Pons (tissue), 1 donor: ENCODE measurements around the gene PIAS2.
"Not testable (repeated sequence)": the region's sequence is repeated elsewhere in the genome, so short reads cannot be mapped to it uniquely, and the experiment has no call there.

Source experiments
- DNase-seq: peaks from one replicate; pipeline ENCODE4 v3.0.0-alpha.2; 2016; ENCODE audit warnings: low spot score

The PIAS2 gene

DNA sequence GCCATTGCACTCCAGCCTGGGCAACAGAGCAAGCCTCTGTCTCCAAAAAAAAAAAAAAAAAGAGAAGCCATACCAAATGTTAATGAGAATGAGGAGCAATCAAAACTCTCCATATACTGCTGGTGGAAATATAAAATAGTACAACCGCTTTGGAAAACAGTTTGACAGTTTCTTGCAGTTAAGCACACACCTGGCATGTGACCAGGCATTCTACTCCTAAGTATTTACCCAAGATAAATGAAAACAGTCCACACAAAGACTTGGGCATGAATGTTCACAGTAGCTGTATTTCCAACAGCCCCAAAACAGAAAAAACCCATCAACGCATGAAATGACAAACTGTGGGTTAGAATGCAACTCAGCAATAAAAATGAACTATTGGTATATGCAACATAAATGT is 84.5 kb downstream of the PIAS2 start:
- DNase-seq, result no peak

DNA sequence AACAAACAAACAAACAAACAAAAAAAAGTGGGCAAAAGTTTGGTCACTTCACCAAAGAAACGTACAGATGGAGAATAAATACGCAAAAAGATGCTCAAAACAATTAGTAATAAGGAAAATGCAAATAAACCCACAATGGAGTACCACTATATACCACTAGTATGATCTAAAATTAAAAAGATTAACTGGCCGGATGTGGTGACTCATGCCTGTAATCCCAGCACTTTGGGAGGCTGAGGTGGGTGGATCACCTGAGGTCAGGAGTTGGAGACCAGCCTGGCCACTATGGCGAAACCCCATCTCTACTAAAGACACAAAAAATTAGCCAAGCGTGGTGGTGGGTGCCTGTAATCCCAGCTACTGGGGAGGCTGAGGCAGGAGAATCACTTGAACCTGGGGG is 84.9 kb downstream of the PIAS2 start:
- not testable (repeated sequence) for DNase-seq

DNA sequence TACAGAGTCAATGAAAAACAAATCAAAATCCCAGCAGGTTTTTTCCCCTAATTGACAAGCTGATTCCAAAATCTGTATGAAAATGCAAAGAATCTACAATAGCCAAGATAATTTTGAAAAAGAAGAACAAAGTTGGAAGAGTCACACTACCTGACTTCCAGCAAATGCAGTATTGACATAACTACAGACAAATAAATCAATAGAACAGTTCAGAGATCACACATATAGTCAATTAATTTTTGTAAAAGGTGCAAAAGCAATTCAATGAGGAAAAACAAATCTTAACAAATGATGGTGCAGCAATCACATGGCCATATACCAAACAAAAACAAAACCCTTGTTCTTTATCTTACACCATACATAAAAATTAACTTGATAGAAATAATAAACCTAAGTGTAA is 85.9 kb downstream of the PIAS2 start:
- no peak for DNase-seq

DNA sequence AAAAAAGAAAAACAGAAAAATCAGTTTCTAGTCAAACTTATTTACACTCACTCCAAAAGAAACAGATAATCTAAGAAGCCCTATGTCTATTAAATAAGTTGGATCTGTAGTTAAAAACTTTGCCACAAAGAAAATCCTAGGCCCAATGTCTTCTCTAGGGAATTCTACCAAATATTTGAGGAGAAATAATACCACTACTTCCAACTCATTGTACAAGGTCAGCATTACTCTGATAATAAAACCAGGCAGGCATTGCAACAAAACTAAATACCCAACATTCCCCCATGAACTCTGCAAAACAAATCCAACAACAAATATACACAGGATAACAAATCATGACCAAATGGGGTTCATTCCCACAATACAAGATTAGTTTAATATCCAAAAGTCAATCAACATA is 86.7 kb downstream of the PIAS2 start:
- no peak for DNase-seq

GRCh38 chr18:46829947-46830346 is 87.4 kb downstream of the PIAS2 start:
- no peak for DNase-seq

- DNase-seq, result no peak
Measured at GRCh38 chr18:46829531-46829930, 87.8 kb downstream of the PIAS2 start.

GRCh38 chr18:46821856-46822711 is 95.2 kb downstream of the PIAS2 start:
- no peak for DNase-seq

- no peak for DNase-seq
Measured at GRCh38 chr18:46820863-46821262, 96.4 kb downstream of the PIAS2 start.

GRCh38 chr18:46815661-46816060 is 101.6 kb downstream of the PIAS2 start:
- no peak for DNase-seq

- DNase-seq, result no peak
Measured at GRCh38 chr18:46814399-46814798, 102.9 kb downstream of the PIAS2 start.

- DNase-seq, result no peak
Measured at GRCh38 chr18:46812311-46812710, 105.0 kb downstream of the PIAS2 start.

GRCh38 chr18:46810481-46811000 is 106.8 kb downstream of the PIAS2 start:
- DNase-seq, result no peak

DNA sequence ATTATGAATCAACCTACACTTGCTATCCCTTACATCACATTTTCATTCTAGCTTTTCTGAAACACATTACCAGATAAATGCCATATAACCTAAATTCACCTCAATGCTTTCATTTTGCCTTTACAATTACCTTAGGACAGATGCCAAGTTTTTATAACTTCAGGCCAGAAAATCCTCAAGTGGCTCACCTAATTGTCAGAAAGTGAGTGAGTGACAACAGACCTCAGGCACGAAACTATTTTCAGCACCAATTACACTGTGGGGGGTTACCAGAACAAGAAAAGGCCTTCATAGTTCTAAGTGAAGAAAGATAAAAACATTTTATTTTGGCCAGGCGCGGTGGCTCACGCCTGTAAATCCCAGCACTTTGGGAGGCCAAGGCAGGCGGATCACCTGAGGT is 108.2 kb downstream of the PIAS2 start:
- no peak for DNase-seq

- DNase-seq, result not testable (repeated sequence)
Measured at GRCh38 chr18:46795945-46796344, 121.4 kb downstream of the PIAS2 start.

DNA sequence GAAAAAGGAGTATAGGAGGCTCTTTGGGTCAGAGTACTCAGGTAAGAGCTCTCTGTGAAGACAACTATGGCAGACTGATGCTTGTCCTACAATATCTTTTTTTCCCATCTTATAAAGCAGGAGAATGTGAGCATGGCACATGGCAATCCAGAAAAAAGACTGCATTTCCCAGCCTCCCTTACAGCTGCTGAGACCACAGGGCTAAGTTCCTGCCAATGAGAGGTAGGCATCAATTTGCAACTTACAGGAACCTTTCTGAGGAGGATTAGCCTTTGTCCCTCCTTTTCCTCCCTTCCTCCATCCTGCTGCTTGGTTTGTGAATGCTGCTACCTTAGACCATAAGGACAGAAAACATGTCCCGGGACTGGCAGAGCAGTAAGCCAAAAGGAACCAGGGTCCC is 122.7 kb downstream of the PIAS2 start:
- no peak for DNase-seq

DNA sequence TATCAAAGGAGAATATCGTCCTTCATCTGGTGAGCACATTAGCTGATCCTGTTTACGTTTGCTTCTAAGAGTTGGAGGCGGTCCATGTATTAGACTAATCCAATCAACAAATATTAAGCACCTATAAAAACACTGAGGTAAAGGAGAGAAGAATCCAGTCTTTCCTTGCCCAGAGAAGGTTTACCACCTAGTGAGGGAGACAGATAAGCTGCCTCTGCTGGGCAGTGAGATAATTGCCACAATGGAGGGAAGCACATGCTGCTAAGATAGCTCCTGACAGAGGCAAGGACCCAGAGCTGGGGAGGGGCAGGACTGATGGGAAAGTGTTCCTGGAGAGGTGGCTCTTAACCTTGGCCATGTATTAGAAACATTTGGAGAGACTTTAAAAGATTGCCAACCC is 123.7 kb downstream of the PIAS2 start:
- DNase-seq, result no peak

- DNase-seq, result no peak
Measured at GRCh38 chr18:46789088-46789487, 128.2 kb downstream of the PIAS2 start.

DNA sequence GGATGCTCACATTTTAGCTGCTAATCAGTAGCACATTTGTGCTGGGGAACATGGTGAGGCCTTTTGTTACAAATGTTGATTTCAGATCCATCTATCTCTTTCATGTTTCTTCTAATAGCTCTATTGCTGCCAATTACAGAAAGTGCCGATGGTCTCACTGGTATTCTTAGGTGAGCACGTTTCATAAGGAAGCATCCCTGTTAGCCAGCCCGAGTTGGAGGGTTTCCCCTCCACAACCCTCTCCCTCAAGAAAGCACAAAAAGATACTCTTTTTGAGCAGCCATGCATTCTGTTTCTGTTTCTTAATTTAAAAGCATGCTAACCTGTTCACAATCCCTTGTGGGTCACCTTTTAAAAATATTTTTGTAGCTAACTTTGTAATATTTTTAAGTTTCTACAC is 129.6 kb downstream of the PIAS2 start:
- no peak for DNase-seq

DNA sequence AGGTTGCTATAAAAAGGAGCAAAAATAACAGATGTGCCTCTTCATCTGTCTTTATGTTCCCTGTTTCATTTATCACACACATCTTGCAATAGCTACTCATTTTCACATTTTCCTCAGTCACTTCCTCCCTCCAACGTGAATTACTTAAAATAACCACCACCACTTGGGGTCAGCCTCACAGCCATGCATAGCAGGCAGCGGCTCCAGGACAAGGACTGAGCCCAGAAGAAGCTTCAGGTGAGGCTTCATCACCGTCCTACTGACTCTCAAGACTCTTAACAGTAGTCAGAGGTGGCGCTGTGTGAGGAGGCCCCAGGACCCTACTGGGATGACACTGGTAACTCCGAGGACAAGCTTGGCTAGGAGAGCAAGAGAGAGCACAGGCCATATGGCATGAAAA is 144.9 kb downstream of the PIAS2 start:
- DNase-seq, result no peak

DNA sequence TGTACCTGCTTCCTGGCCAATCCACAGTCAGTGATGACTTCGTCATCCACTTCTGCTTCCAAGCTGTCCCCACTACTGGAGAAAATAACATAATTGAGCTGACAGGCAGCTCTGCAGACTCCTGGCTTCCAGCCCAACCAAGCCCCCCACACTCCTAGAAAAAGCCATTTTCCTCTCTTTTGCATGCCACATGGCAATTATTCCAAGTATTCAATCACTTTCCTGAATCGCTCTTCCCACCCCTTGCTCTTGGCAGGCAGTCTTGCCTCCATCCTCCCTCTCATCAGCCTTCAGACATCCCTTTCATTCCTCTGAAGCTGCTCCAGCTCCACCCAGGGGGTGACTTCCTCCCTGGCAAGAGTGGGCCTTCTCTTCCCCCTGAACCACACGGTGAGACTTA is 146.2 kb downstream of the PIAS2 start:
- no peak for DNase-seq

- no peak for DNase-seq
Measured at GRCh38 chr18:46770708-46771107, 146.6 kb downstream of the PIAS2 start.

- DNase-seq, result no peak
Measured at GRCh38 chr18:46768166-46768921, 149.0 kb downstream of the PIAS2 start.

DNA sequence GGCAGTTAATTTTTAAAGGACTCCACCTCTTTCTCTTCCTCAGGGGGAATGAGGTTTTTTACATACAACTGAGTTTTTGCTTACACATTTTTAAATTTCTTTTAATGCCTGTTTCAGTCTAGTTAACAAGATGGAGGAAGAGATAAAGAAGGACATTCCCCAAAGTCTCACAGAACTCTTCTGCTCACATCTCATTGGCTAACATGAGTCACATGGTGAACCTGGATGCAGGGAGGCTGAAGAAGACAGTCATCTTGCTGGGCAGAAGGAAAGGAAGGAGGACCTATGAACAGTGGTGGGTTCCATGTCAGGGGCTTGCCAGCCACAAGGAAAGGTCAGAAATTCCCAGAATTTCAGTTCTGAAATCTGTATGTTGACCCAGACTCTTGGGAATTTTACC is 150.1 kb downstream of the PIAS2 start:
- no peak for DNase-seq
